NCI-H2081 treated with DMSO at 0.1 percent for 48 hours (cell line): ENCODE measurements around the gene ACTL10.

Experiments
- DNase-seq: peaks from one replicate; lab custom pipeline; 2025; lab: John Stamatoyannopoulos, UW

The ACTL10 gene

GRCh38 chr20:33677991-33678702, 11.4 kb downstream of the ACTL10 start:
- no peak for DNase-seq

DNA sequence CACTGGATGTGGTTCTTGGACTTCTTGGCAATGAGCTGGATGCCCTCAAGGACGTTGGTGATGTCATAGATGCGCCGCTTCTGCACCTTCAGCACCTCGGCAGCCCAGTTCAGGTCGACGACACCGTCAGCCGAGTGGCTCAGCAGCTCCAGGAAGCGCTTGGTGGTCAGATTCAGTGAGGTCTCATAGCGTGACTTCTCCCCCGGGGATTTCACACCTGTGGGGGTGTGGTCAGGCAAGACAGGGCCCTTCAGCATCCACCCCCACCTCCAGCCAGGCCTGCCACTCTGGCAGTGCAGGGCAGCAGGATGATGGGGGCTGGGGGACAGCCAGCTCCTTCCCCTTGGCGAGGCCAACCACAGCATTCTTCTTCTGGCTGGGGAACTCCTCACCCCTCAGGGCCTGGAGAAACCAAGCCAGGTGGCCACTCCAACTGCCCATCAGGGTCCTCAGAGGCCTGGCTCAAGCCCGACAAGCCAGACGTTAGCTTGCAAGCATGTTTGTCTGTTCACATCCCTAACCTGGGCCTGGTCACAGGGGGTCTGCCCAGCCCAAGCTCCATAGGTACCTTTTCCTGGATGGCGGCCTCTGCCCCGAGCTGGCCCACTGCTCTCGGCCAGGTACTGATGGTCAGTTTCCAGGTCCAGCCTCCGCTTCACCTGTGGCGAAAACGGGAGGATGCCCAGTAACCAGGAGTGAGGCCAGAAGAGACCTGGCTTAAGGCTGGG, 13.2 kb downstream of the ACTL10 start:
- no peak for DNase-seq

- DNase-seq, result no peak
Measured at GRCh38 chr20:33680686-33681085, 13.9 kb downstream of the ACTL10 start.

- no peak for DNase-seq
Measured at GRCh38 chr20:33681288-33681687, 14.5 kb downstream of the ACTL10 start.

DNA sequence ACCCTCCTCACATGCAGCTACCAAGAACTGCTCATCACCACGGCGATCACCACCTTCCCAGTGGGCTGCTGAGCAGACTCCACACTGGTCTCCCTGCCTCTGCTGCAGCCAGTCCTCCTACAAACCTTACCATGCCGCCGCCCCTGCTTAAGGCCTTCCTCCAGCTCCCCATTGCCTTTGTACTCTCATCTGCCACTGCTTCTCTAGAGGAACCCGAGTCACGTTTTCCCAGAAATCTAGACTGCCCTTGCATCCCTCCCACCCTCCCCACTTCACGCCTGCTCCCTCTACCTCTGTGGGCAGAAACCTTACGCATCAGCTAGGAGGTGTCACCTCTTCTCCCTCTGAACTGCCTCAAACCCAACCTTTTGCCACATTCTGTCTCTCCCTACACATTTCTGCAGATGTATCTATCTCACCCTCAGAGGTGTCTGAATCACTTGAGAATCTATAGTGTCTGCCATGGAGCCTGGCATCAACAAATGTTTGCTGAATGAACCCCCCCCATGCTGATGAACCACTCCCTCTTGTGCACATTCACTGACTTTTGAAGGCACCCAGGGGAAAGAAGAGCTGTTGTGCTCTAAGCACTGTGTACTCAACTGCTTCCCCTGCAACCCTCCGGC, 15.1 kb downstream of the ACTL10 start:
- no peak for DNase-seq

- DNase-seq, result peak; percentile 44
Measured at GRCh38 chr20:33684533-33685327, 18.0 kb downstream of the ACTL10 start.

GRCh38 chr20:33685328-33686099, 18.8 kb downstream of the ACTL10 start:
- peak; percentile 44 for DNase-seq

DNA sequence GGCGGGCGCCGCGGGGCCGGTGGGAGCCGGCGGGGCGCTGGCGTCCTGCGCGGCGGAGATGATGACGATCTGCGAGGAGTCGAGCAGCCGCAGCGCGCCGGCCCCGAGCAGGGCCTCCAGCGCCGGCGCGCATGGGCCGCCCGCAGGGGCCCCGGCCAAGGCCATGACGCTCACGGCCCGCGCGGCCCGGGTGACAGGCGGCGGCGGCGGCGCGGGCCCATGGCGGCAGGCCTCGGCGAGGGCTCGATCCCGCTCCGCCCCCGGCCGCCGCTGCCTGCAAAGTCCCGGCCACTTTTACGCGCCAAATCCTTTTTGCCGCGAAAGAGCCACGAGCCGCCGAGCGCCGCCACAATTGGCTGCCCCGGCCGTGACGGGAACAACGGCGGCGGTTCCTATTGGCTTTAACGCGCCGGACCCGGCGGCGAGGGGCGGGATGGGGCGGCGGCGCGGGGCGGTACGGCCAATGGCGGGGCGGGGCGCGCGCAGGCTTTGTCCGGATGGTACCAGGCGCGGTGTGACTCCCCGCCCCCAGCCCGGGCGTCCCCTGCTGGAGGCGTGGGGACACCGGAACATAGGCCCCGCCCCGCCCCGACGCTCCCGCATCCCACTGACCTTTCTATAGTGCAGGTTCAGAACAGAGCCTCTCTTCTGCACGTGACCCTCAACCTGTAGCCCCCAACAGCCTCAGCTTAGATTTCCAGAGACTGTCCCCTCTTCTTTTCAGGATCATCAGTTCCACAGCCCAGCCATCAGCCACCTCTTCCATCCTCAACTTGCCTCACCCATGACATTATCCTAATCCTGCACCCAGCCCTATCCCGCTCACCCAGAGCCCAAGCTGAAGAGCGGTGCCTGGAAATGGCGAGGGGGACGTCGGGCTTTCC, 19.6 kb downstream of the ACTL10 start, which contains the start of gene E2F1:
E2F1 (minus strand) TSS at position 286 of the 884 bp plus-strand sequence; CDS start at position 165, 121 bp downstream.
- DNase-seq, result peak; percentile 76

DNA sequence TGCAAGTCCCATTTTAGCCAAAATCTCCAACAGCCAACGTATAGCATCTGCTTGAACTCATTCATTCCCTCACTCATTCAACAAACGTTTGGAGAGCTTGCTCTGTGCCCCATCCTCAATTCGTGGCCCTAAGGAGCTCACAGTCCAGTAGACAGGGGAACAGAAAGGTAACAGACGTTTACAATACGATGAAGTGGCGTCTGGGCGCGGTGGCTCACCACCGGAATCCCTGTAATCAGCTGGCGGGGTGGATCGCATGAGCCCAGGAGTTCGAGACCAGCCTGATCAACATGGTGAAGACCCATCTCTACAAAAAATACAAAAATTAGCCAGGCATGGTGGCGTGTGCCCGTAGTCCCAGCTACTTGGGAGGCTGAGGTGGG, 20.2 kb downstream of the ACTL10 start:
- no peak for DNase-seq

- DNase-seq, result no peak
Measured at GRCh38 chr20:33687370-33687915, 20.7 kb downstream of the ACTL10 start.

GRCh38 chr20:33687993-33688937, 21.5 kb downstream of the ACTL10 start:
- no peak for DNase-seq

GRCh38 chr20:33688938-33689424, 22.2 kb downstream of the ACTL10 start:
- no peak for DNase-seq

GRCh38 chr20:33689493-33689892, 22.8 kb downstream of the ACTL10 start:
- DNase-seq, result no peak

- no peak for DNase-seq
Measured at GRCh38 chr20:33689973-33690372, 23.2 kb downstream of the ACTL10 start.

DNA sequence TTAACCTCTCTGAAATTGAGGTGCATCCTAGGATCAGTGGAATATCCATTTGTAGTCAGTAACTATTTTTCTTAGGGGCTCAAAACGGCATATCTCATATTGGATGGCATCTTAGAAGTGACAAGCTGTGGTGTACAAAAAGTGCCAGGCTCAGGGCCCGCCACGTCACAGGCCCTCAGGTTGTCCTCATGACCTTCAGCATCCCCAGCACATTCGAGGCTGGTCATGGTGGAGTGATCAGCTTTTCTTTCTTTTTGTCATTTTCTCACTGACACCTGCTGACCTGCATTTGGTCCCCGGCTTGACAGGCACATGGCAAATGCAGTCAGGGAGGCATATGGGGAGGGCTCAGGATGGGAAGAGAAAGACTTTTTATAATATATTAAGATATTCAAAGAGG, 26.5 kb downstream of the ACTL10 start:
- no peak for DNase-seq

GRCh38 chr20:33693741-33694638, 27.2 kb downstream of the ACTL10 start:
- no peak for DNase-seq

DNA sequence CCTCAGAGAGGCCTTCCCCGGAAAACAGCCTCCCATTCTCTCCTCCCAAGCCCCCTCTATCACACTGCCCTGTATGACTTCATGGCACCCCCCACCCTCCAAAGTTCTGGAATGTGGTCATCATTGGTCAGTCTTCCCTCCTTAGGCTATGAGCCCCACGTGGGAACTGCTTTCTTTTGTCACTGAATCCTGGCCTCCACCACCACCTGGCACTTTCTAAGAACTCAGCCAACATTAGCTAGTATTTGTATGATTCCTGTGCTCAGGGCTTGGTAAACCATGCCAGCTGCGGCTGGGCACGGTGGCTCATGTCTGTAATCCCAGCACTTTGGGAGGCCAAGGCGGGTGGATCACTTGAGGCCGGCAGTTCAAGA, 27.9 kb downstream of the ACTL10 start:
- DNase-seq, result no peak

DNA sequence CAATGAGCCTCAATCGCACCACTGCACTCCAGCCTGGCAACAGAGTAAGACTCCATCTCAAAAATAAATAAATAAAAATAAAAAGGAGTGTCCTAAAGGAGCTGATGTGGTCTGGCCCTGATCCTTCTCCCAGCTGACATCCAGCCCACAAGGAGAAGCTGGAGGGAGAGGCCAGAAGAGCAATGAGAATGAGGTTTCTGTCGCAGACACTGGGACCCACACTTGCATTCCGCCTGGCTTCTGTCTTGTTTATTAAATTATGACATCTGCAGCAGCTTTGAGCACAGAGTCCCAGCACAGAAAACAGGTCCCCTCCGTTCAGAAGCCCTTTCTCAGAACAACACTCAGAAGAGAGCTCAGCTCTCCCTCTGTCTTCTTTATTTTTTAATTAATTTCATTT, 29.7 kb downstream of the ACTL10 start:
- no peak for DNase-seq
